GM13976 (cell line): ENCODE results near the gene STIM1.
A peak's percentile ranks its signal among the peaks of the same experiment; 100 is the strongest.
"Not testable (repeated sequence)": the region's sequence is repeated elsewhere in the genome, so short reads cannot be mapped to it uniquely, and the experiment has no call there.

ENCODE experiments used
- DNase-seq: peaks from one replicate; pipeline ENCODE4 v3.0.0; 2012; ENCODE audit warnings: low spot score
- CTCF ChIP-seq: IDR thresholded peaks from 2 replicates; pipeline ENCODE4 v1.5.1; 2012; ENCODE audit warnings: borderline replicate concordance, mild to moderate bottlenecking; ENCODE audit not compliant: insufficient read depth; ENCODE audit errors: extremely low read depth, missing control alignments, control extremely low read depth
- in situ Hi-C: fragments of 300-500 bp; cut with MboI; formaldehyde crosslinking; loops from one replicate; pipeline ENCODE4 v1.12.0; 2022; ENCODE audit warnings: low sequenced_read_pairs, mixed read lengths, inconsistent platforms; ENCODE audit not compliant: unreplicated experiment

The STIM1 gene

GRCh38 chr11:3854977-3855807 lies at the start of gene STIM1:
TSS of gene STIM1 (plus strand) at chr11:3855664. CDS start at chr11:3856271, 607 bp downstream.
- peak; percentile 93 for DNase-seq
- in situ Hi-C loops, result loop anchor here (10.0 kb wide), 1 partner anchor 110 kb away; no protein-coding TSS in a partner anchor
- TF ChIP-seq CTCF, result peak; percentile 95

- in situ Hi-C loops, result no loop called here
- peak; percentile 85 for DNase-seq
- TF ChIP-seq CTCF, result peak; percentile 65
Measured at GRCh38 chr11:3807909-3808860, 47.3 kb upstream of the STIM1 start, which contains the start of gene PGAP2. TSS of gene PGAP2 (plus strand) at chr11:3808560. CDS start at chr11:3811260, 2,700 bp downstream.

- in situ Hi-C loops, result no loop called here
- DNase-seq, result peak; percentile 83
- peak; percentile 42 for TF ChIP-seq CTCF
Measured at GRCh38 chr11:3808861-3809623, 46.4 kb upstream of the STIM1 start.

- no peak for TF ChIP-seq CTCF
- DNase-seq, result no peak
- in situ Hi-C loops, result no loop called here
Measured at GRCh38 chr11:3809624-3809928, 45.9 kb upstream of the STIM1 start.

GRCh38 chr11:3810446-3810845 lies 45.0 kb upstream of the STIM1 start:
- DNase-seq, result no peak
- no peak for TF ChIP-seq CTCF
- in situ Hi-C loops, result no loop called here

- TF ChIP-seq CTCF, result no peak
- in situ Hi-C loops, result no loop called here
- no peak for DNase-seq
Measured at GRCh38 chr11:3810951-3811350, 44.5 kb upstream of the STIM1 start.

- DNase-seq, in situ Hi-C loops: not testable (repeated sequence)
Measured at GRCh38 chr11:3814832-3815231, 40.6 kb upstream of the STIM1 start.
